CD1c-positive myeloid dendritic cell (primary cell): Measurements from ENCODE around the gene TRAPPC10.

Source experiments
- DNase-seq: peaks from one replicate; pipeline ENCODE4 v3.0.0-alpha.2; 2016; ENCODE audit errors: extremely low spot score

TRAPPC10 gene

DNA sequence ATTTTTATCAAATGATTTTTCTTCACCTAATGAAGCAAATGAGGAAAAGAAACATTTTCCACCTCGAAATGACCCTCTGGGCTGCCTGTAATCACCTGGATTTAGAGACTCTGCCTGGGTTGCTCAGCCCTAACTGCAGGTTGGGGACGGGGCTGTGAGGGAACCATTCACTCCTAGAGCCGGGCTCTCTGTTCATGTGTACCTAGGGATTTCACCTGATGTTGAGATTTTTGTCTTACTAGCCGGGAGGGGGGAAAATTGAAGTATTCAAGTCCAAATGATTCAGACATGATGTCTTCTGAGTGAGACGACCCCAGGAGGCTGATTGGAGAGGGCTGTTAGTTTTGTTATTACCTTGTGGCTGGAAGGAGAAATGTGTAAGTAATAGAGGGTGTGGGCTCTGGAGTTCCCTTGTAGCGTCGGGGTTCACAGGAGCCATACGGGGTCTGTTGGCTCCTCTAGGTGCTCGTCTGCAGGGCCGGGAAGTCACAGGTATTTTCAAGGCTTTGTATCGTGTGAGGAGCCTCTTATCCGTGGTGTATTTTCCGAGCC lies 52.8 kb downstream of the TRAPPC10 start:
- DNase-seq = no peak

DNA sequence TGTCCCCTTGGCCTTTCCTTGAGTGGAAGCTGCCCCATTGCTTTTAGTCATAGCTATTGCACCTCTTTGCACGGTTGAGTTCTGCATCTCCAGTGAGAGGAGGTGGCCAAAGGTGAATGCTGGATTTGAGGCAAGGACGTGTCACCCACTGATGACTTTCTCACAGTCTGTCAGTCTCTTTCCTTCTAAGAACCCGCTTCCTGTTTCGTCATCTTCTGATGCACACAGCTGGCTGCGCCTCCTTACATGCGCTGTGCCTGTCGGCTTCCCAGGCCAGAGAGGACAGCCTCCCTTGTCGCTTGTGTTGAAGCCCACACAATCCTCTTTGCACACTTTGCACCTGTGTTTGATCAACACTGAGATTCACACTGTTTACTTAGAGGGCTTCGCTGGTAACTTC lies 53.3 kb downstream of the TRAPPC10 start:
- DNase-seq = peak; percentile 69

DNA sequence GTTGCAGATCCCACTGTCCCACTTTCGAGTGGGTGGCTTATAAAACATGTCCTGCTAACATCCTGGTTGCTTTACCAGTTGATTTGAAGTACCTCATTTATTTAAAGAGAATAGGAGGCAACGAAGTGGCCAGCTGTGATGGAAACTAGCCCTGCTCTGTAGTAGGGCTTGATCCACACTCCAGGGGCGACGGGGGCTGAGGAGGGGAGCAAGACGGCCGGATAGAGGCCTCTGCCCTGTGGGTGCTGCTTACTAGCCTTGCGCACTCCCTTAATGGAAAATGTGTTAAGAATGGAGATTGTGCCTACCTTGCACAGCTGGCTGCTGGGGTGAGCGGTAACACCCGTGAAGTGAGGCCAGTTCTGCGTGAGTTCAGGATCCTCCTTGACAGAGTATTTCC lies 54.0 kb downstream of the TRAPPC10 start:
- DNase-seq = no peak

DNA sequence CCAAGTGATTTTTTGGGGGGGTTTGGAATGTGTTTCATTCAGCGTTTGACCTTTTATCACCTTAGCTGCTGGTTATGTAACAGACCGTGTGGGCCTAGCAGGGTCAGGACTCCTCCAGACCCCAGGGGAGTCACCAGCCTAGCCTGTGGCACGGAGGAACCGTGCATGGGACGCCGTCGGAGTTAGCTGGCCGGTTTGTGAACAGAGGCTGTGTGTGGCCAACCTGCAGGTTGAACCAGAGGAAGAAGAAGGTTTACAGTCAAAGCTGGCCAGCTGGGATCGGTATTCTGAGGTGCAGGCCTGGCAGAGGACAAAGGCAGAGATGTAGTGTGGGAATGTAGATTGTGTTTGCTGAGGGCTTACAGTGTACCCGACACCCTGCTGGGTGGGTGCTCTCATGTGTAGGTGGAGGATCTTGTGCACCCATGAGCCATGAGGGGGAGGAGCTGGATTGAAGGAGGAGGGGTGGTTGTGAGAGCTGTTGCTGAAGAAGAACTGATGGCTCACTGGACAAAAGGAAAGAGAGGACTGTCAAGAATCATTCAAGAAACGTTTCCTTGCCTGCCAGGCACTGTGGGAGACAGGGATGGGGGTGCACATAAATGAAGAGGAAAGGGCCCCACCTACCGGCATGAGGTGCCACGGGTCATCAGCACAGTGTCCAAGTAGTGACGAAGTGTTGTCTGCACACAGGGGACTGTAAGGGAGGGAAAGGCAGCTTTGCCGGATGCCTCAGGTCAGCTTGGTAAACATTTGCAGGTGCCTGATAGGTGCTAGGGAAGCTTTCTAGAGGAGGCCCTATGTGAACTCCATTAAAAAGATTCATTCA lies 55.1 kb downstream of the TRAPPC10 start:
- no peak for DNase-seq

DNA sequence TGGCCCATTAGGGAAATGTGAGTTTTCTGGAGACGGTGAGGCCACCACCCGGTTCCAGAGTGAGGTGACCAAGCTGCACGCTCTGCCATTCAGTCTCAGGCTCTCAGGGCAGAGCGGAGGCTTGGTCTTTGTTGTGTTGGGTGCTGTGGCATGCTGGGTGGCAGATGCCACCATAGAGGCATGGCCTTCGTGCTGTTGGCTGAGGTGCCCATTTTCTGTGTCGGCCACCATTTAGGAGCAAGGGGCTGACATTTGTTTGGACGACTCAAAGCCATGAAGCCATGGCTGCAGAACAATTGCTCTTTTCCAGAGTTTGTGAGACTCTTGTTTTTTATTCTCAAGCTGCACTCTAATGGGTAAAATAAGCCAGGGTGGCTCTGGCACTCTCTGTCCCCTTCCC lies 58.3 kb downstream of the TRAPPC10 start:
- no peak for DNase-seq

DNA sequence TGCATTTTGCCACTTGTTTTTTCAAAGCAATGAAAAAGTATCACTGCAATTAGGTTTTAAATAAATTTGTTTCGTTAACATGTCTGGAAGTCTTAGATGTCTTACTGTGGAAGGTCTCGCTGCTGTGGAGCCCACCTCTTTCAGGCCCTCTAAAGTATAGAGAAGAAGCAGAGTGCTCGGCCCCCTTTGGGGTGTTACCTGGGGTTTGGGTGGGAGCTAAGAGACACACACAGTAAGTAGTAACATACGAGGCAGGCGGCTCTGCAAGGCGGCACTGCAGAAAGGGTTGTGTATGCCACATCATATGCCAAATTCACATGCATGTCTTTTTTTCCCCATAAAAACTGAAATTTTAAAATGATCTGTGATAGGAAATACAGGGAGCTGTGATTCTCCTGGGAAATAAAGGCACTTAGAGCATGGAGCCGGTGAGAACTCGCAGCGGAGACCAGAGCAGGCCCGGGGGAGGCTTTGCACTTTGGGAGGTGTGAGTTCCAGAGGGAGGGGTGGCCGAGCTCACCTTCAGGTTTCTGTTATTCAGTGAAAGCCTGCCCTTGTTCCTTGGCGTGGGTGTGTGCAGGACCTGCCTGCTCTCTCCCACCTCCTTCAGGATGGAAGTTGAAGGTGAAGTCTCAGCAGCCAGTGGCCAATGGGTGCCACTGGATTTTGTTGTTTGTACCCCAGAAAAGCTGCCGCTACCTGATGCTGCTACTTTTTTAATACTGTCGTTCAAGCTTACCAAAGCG lies 59.4 kb downstream of the TRAPPC10 start:
- DNase-seq = no peak

DNA sequence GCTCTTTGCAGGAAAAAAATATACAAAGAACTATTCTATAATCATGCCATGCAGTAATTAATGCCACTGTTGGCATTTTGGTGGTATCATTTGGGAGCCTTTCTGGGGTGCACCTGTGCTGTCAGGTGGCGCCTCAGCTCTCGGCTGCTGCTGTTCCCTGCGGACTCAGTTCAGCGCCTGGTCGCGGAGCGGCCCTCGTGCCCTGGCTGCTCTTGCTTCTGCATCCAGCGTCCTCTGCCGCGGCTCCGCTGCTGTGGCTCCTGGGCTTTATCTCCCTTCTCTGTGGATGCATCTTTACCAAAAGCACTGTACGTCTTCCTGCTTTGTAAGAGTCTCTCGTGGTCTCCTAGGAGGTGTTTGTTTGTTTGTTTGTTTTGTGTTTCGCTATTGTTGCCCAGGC lies 60.0 kb downstream of the TRAPPC10 start:
- DNase-seq = no peak

DNA sequence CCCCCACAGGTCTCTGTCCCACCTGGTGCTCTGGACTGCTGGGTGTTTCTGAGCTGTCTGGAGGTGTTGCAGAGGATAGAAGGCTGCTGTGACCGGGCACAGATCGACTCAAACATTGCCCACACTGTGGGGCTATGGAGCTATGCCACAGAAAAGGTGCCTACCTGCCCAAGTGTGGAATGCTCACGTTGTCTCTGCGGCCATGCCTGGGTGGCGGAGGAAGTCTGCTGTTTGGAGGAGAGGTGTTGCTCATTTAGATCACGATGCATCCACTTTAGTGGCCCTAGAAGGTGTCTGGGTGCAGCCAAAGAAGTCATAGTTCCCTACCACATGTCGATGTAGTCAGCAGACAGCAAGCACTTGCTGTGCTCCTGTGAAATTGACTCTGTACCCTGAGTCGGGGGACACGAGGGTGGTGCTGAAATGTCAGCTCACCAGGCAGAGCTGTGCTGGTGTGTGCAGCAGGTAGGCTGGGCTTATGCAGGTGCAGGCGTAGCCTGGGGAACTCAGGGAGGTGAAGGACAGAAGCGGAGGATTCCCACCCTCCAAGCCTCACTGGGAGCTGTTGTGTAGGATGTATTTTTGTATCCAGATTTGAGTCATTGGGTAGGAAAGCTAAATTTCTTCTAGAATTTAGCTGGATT lies 62.3 kb downstream of the TRAPPC10 start:
- no peak for DNase-seq

DNA sequence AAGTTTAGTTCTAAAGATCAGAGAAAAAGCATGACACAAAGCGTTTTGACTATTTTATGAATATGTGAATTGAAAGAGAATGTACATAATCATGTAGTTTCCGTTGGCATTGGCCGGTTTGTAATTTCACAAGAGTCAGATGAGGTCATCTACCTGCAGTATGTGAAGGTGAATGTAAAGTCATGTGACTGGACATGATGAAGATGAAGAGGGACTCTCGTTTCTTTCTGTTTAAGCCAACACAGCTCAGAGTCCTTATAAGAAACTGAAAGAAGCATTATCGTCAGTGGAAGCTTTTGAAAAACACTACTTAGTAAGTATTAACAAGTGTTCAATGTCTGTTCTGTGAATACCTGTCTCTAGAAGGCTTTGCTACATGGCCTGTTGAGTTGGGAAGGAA lies 64.2 kb downstream of the TRAPPC10 start:
- no peak for DNase-seq

DNA sequence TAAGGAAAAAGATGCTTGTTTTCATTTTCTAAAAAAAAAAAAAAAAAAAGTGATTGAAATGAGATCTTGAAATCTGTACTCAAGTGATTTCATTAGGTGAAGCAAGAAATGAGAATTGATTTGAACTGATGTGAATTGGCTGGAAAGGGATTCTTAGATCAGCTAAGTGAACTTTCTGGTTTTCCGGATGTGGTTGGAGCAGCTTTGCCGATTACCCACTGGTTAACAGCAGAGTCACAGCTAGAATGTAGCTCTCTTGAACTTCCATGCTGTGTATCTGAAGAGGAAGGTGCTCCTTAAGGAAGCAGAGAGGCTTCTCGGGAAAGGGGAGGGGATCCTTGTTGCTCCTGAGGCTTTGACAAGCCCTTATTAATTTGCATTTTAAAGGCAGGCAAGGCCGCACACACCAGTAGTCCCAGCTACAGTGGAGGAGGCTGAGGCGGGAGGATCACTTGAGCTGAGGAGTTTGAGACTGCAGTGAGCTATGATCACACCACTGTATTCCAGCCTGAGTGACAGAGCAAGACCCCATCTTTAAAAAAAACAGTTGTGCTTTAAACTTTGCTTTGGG lies 66.4 kb downstream of the TRAPPC10 start:
- DNase-seq = no peak

DNA sequence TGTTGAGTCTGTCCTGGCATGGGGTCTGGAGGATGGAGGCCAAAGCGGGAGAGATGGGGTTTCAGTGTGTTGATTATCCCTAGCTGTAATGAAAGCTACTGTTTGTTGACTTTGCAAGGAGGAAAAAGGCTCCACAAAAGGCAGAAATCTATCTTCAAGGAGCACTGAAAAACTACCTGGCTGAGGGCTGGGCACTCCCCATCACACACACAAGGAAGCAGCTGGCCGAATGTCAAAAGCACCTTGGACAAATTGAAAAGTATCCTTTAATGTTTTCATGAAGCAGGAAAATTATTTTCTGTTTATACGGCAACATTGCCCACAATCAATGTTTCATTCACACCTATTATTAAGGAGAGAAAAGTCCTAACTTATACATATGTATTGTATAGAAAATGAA lies 67.3 kb downstream of the TRAPPC10 start:
- DNase-seq = no peak

DNA sequence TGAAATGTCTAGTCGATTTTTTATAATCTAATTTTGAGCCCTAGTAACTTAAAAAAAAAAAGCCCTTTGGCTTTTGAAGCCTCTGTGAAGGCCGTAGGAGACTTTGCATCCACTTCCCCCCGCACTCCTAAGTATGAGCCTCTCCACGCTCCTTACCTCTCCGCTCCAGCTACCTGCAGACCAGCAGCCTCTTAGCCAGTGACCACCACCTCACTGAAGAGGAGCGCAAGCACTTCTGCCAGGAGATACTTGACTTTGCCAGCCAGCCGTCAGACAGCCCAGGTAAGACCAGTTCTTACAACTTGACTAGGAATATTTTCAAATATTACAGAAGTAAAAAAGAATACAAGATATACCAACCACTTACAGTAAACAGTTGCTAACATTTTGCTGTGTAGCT lies 67.7 kb downstream of the TRAPPC10 start:
- no peak for DNase-seq

DNA sequence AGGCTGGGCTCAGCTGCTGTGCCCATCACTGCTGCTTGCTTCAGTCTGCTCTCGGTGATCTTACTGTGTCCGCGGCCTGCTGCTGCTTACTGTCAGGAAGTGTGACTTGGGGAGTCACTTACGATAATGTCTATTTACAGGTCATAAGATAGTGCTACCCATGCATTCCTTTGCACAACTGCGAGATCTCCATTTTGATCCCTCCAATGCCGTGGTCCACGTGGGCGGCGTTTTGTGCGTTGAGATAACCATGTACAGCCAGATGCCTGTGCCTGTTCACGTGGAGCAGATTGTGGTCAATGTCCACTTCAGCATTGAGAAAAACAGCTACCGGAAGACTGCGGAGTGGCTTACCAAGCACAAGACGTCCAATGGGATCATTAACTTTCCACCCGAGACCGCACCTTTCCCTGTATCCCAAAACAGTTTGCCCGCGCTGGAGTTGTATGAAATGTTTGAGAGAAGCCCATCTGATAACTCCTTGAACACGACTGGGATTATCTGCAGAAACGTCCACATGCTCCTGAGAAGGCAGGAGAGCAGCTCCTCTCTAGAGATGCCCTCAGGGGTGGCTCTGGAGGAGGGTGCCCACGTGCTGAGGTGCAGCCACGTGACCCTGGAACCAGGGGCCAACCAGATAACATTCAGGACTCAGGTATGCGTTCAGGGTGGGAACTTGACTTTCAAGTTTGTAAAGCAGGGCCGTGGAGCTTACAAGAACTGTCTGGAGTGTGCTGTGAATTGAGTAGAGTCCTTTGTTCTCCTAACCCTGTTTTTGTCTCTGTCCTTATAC lies 70.7 kb downstream of the TRAPPC10 start:
- no peak for DNase-seq

DNA sequence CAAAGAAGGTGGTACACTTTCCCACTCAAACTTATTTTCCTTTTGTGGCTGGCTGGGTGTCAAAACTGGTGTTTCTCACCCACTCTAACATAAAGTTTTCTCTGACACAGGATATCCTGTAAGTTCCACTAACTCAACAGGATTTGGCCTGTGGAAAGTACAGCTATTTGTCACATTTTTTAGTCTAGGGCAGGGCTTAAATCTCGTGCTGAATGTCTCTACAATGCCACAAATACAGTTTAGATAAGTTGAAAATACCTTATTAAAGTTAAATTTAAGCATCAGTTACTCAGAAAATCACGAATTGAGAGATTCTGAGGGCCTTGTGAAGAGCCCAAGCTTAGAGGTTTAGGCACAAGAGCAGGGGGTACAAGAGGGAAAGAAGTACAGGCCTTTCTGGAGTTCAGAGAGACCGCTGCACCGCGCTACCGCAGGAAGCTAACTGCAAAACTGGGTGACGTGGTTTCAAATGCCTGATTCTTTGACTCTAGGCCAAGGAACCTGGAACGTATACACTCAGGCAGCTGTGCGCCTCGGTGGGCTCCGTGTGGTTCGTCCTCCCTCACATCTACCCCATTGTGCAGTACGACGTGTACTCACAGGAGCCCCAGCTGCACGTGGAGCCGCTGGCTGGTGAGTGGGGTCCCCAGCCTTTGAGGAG lies 71.7 kb downstream of the TRAPPC10 start:
- DNase-seq = peak; percentile 29

DNA sequence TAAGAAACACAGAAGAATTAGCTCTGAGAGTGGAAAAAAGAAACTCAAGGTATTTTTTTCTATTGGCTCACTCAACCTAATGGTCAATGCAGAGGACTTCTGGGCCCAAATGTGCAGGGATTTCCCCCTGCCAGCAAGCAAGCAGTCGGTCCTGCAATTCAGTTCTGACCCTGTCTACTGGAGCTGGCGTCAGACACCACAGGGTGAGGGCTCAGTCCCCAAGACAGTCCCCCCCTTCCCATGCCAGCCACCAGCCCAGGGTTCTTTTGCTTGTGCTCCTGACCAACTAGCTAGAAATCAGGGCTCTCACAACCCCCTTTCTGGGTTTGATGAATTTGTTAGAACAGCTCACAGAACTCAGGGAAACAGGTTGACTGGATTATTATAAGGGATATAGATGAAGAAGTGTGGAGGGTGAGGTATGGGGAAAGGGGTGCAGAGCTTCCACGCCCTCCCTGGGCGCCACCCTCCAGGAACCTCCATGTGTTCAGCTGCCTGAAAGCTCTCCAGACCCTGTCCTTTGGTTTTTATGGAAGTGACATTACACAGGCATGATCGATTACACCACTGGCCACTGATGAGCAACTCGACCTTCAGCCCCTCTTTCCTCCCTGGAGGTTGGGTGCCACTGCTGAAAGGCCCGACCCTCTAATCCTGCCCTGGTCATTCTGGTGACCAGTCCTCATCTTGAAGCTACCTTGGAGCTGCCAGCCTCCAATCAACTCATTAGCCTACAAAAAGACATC lies 72.6 kb downstream of the TRAPPC10 start:
- DNase-seq = no peak

DNA sequence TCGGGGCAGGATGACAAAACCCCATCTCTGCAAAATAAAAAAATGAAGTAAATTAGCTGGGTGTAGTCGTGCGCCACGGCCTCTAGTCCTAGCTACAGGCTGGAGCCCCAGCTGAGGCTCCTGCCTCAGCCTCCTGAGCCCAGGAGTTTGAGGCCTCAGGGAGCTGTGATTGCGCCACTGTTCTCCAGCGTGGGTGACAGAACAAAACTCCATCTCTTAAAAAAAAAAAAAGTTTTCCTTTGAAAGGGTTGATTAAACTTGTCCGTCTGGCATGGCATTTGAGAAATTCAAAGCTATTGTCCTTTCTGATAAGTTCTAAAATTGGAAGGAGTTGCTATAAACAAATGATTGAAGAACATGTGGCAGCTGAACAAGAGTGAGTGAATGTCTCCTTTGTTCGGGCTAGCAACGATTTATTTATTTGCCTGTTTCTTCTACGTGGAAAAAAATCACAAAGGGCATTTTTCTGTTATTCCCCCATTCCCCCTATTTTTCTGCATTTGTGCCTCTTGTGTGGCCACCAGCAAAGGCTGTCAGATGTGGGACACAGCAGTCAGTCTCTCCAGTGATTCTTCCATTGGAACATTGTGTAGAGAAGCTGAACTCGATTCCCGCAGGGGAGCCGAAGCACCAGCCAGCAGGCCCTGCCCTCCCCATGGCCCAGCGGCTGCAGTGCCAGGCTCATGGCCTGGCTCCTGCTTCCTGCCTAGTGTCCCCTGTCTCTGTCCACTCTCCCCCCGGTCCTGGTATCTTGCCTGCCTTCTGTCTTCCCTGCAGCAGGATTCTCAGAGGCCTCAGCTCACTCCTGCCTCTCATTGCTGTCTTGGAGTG lies 73.6 kb downstream of the TRAPPC10 start:
- DNase-seq = no peak

DNA sequence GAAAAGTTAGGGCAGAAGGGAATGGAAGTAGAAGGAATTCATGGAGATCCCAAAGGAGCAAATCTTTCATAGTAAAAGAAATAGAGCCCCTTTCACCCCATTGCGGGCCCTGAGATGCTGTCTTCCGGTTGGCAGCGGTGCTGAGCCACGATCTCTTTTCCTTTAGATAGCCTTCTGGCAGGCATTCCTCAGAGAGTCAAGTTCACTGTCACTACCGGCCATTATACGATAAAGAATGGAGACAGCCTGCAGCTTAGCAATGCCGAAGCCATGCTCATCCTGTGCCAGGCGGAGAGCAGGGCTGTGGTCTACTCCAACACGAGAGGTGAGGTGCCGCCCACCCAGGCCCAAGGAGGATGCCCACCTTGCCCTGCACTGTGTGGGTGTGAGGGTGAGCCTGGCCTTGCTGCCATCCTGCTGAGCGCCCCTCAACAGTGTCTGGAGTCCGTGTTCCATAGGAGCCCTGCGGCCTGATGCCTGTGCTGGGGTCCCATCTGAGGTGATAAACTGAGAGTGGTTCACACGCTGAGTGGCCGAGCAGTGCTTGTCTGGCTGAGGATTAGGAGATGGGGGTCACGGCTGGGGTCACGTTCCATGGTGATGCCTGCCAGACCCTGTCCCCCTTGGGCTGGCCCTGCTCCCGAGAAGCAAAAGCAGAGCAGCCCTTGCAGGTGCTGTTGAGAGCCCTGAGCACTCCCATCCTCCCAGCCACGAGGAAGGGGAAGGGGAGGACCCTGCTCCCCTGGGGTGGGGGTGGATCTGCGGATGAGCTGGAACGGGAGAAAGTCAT lies 74.7 kb downstream of the TRAPPC10 start:
- DNase-seq = no peak
